Measurements from ENCODE around the gene TCF7L2. TPM values are rescaled to one million over a fixed set of nuclear protein-coding genes. Genes with fewer than 3 reads are reported as not detected.

TCF7L2 gene
- total RNA-seq, 1 donor from 2014 or later, result 0.30 TPM

- intact Hi-C loops (cut with micrococcal nuclease), result no loop called here
Measured at GRCh38 chr10:113138937-113139585, 189.0 kb downstream of the TCF7L2 start.

GRCh38 chr10:113139699-113140098 is 189.7 kb downstream of the TCF7L2 start:
- intact Hi-C loops (cut with micrococcal nuclease), result no loop called here

- intact Hi-C loops (cut with micrococcal nuclease), result no loop called here
Measured at GRCh38 chr10:113140143-113141011, 190.3 kb downstream of the TCF7L2 start.

GRCh38 chr10:113142601-113143362 is 192.7 kb downstream of the TCF7L2 start:
- intact Hi-C loops (cut with micrococcal nuclease), result no loop called here

GRCh38 chr10:113144576-113144975 is 194.5 kb downstream of the TCF7L2 start:
- intact Hi-C loops (cut with micrococcal nuclease), result no loop called here

GRCh38 chr10:113148071-113148825 is 198.2 kb downstream of the TCF7L2 start:
- intact Hi-C loops (cut with micrococcal nuclease), result no loop called here

- intact Hi-C loops (cut with micrococcal nuclease), result no loop called here
Measured at GRCh38 chr10:113148901-113149300, 198.9 kb downstream of the TCF7L2 start.

GRCh38 chr10:113149626-113150025 is 199.6 kb downstream of the TCF7L2 start:
- intact Hi-C loops (cut with micrococcal nuclease), result no loop called here

- intact Hi-C loops (cut with micrococcal nuclease), result no loop called here
Measured at GRCh38 chr10:113151190-113151666, 201.2 kb downstream of the TCF7L2 start.

- intact Hi-C loops (cut with micrococcal nuclease), result no loop called here
Measured at GRCh38 chr10:113153493-113154102, 203.6 kb downstream of the TCF7L2 start.

GRCh38 chr10:113157441-113157840 is 207.4 kb downstream of the TCF7L2 start:
- intact Hi-C loops (cut with micrococcal nuclease), result no loop called here

- intact Hi-C loops (cut with micrococcal nuclease), result no loop called here
Measured at GRCh38 chr10:113158183-113158582, 208.1 kb downstream of the TCF7L2 start.

GRCh38 chr10:113159563-113159962 is 209.5 kb downstream of the TCF7L2 start:
- intact Hi-C loops (cut with micrococcal nuclease), result no loop called here

- intact Hi-C loops (cut with micrococcal nuclease), result no loop called here
Measured at GRCh38 chr10:113160641-113161040, 210.6 kb downstream of the TCF7L2 start.

- intact Hi-C loops (cut with micrococcal nuclease), result no loop called here
Measured at GRCh38 chr10:113161066-113161465, 211.0 kb downstream of the TCF7L2 start.

- intact Hi-C loops (cut with micrococcal nuclease), result no loop called here
Measured at GRCh38 chr10:113162960-113163359, 212.9 kb downstream of the TCF7L2 start.

GRCh38 chr10:113165673-113166072 is 215.6 kb downstream of the TCF7L2 start:
- intact Hi-C loops (cut with micrococcal nuclease), result no loop called here

- intact Hi-C loops (cut with micrococcal nuclease), result no loop called here
Measured at GRCh38 chr10:113167702-113168101, 217.7 kb downstream of the TCF7L2 start.

GRCh38 chr10:113168584-113168983 is 218.5 kb downstream of the TCF7L2 start:
- intact Hi-C loops (cut with micrococcal nuclease), result no loop called here

- intact Hi-C loops (cut with micrococcal nuclease), result no loop called here
Measured at GRCh38 chr10:113169111-113169510, 219.1 kb downstream of the TCF7L2 start.
